Camera-type eye (tissue), 1 donor: ENCODE results near the gene CHN2. TPM values are rescaled to one million over a fixed set of nuclear protein-coding genes. Genes with fewer than 3 reads are reported as not detected.

Experiments
- total RNA-seq: library from RNA; depleted of rRNA; stranded (reverse); fragments of >200 nt; gene quantifications from one replicate; pipeline ENCODE4 v1.2.3, GENCODE V29; 2014

Gene CHN2
- total RNA-seq: 62.5 TPM

DNA sequence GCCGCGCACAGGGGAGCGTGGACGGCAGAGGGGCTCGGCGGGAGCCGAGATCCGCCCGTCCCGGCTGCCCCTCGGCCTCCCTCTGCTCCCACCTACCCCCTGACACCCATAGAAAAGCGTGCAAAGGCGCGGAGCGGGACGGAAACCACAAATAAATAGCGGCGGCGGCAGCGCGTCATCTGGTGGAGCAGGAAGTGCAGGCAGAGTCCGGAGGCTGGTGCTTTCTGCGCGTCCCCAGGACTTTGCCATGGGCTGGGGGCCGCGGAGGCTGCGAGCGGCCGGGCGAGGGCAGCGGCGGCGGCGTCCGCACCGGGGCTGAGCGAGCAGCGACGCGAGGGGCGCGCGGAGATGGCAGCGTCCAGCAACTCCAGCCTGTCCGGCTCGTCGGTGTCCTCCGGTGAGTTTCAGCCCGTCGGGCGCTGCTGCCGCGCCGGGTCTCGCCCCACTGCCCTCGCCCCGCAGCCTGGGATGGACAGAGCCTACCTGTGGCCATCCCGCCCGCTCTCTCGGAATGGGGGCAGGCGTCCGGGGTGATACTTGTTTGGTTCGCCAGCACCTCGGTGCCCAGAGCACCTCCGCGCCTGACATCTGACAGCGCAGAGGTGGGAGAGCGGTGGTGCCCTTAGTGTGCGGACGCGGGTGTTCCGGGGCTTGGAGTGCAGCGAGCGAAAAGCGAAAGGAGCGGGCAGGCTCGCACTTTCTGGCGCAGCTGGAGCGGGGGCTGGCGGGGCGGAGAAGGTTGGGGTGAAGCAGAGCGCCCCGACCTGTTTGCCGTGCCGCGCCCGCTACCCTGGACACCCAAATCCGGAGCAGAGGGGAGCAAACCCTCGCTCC lies at the start of gene CHN2:
CHN2 (plus strand) TSS at position 182 of the 834 bp plus-strand sequence.

GRCh38 chr7:29146057-29146706 lies 48.4 kb upstream of the CHN2 start, which contains the start of gene CPVL:
Gene CPVL (minus strand): TSS chr7:29146537. CDS start chr7:29121061, 25,476 bp downstream.

Other genes with a start within 250 kb of the CHN2 start
- 19.8 TPM for gene TRIL, start 236.4 kb upstream of the CHN2 start, total RNA-seq
- gene CPVL, start 48.2 kb upstream of the CHN2 start, total RNA-seq: 7.9 TPM